MM.1S (cell line): ENCODE results near the gene GJC1.

Experiments
- EZH2 ChIP-seq: fragments of 300-600 bp; sonication (generic); optimal IDR thresholded peaks from 2 replicates; pipeline ENCODE3; 2017; ENCODE audit warnings: low read depth, mild to moderate bottlenecking, antibody characterized with exemption, low read length, mixed read lengths
- TF ChIP-seq, protein P1 (sequence below): fragments of 300-600 bp; sonication (generic); IDR thresholded peaks from 2 replicates; pipeline ENCODE4 v1.5.1; 2016; ENCODE audit warnings: antibody characterized with exemption, low read length, mixed read lengths

DNA sequence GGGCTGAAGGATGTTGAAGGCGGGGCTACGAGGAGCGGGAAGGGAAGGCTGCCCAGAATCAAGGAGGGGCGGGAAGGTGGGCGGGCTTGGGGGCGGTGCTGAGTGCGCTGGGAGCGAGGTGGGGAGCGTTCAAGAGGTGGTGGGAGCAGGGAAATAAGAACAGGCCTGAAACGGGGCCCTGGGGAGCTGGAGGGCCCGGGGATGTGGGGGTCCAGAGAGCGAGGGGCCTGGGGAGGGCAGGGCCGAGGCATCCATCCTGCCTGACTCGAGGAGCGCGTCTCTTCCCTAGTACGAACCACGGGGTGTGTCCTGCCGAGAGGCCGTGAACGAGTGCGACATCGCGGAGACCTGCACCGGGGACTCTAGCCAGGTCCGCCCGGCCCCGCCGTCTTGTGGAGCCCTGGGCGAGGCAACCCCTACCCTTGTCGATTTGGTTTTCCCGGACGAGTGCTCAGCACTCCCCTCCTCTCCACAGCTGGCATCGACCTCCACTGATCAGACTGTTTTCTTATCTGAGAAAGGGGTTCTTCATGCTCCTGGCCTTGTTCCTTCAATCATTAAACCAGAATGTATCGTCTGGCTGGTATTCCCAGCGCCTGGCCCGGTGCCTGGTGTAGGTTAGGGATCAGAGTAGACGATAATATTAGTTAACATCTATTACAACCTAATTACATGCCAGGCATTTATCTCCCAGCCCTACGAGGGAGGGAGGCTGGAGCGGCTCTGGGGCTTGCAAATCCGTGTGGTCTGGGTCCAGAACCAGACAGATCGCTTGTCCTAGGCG lies 54.1 kb downstream of the GJC1 start:
- TF ChIP-seq, protein P1, sequence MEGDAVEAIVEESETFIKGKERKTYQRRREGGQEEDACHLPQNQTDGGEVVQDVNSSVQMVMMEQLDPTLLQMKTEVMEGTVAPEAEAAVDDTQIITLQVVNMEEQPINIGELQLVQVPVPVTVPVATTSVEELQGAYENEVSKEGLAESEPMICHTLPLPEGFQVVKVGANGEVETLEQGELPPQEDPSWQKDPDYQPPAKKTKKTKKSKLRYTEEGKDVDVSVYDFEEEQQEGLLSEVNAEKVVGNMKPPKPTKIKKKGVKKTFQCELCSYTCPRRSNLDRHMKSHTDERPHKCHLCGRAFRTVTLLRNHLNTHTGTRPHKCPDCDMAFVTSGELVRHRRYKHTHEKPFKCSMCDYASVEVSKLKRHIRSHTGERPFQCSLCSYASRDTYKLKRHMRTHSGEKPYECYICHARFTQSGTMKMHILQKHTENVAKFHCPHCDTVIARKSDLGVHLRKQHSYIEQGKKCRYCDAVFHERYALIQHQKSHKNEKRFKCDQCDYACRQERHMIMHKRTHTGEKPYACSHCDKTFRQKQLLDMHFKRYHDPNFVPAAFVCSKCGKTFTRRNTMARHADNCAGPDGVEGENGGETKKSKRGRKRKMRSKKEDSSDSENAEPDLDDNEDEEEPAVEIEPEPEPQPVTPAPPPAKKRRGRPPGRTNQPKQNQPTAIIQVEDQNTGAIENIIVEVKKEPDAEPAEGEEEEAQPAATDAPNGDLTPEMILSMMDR = no peak
- no peak for TF ChIP-seq EZH2
